IMR-90 (cell line): ENCODE results near the gene WFDC12. TPM values are rescaled to one million over a fixed set of nuclear protein-coding genes. Genes with fewer than 3 reads are reported as not detected.

ENCODE experiments used
- ATAC-seq: fragments of 200-7000 bp; cut with Tn5 transposase; 2 replicates; pipeline ENCODE4 v1.9.1; 2020; ENCODE audit warnings: low read depth, mild to moderate bottlenecking, moderate library complexity
- BruUV-seq: library from RNA; stranded (reverse); fragments of 400-500 nt; replicated peaks from 2 replicates; lab custom pipeline; 2021; lab: Mats Ljungman, UMichigan
- CTCF ChIA-PET: fragments of 300-600 bp; formaldehyde crosslinking; extraction: SDS; loops from one replicate; lab custom pipeline; 2021; ENCODE audit warnings: antibody characterized with exemption; lab: Yijun Ruan, JAX
- POLR2A ChIA-PET: fragments of 300-600 bp; sonication (Branson Sonifier 250); formaldehyde crosslinking; loops from one replicate; lab custom pipeline; 2022; ENCODE audit warnings: antibody characterized with exemption; ENCODE audit not compliant: unreplicated experiment; lab: Charles Lee
- DNase-seq: peaks from one replicate; pipeline ENCODE4 v3.0.0; 2013
- H2AFZ ChIP-seq: replicated peaks from 2 replicates; pipeline ENCODE3; 2013; ENCODE audit warnings: low read length, mild to moderate bottlenecking; ENCODE audit not compliant: poor library complexity
- H2AK5ac ChIP-seq: 2 replicates; pipeline ENCODE4 v1.6.1; 2013; ENCODE audit warnings: low read depth, low read length, inconsistent platforms
- H2AK9ac ChIP-seq: replicated peaks from 2 replicates; pipeline ENCODE3; 2013; ENCODE audit warnings: mild to moderate bottlenecking, low read depth, low read length, moderate library complexity; ENCODE audit not compliant: poor library complexity
- H2BK120ac ChIP-seq: 2 replicates; pipeline ENCODE4 v1.6.1; 2013; ENCODE audit warnings: low read depth, low read length, inconsistent platforms
- H2BK15ac ChIP-seq: 3 replicates; pipeline ENCODE4 v1.6.1; 2013; ENCODE audit warnings: low read depth, low read length, inconsistent platforms
- H2BK20ac ChIP-seq: 2 replicates; pipeline ENCODE4 v1.6.1; 2013; ENCODE audit warnings: low read depth, mild to moderate bottlenecking, inconsistent platforms, low read length, moderate library complexity
- H2BK5ac ChIP-seq: 2 replicates; pipeline ENCODE4 v1.6.1; 2013; ENCODE audit warnings: mild to moderate bottlenecking, low read depth, low read length, inconsistent platforms; ENCODE audit not compliant: poor library complexity, severe bottlenecking
- H3K14ac ChIP-seq: replicated peaks from 2 replicates; pipeline ENCODE4 v1.6.1; 2013; ENCODE audit warnings: low read depth, low read length, inconsistent platforms
- H3K18ac ChIP-seq: 2 replicates; pipeline ENCODE4 v1.6.1; 2013; ENCODE audit warnings: low read depth, low read length, control low read depth
- H3K23ac ChIP-seq: 2 replicates; pipeline ENCODE4 v1.6.1; 2013; ENCODE audit warnings: low read depth, low read length, inconsistent platforms
- H3K27ac ChIP-seq: 2 replicates; pipeline ENCODE4 v1.5.1; 2013; ENCODE audit warnings: mild to moderate bottlenecking, control low read depth, low read length; ENCODE audit not compliant: insufficient read depth
- H3K27me3 ChIP-seq: 2 replicates; pipeline ENCODE4 v1.6.1; 2013; ENCODE audit warnings: low read length; ENCODE audit not compliant: control insufficient read depth, insufficient read depth
- H3K36me3 ChIP-seq: 2 replicates; pipeline ENCODE4 v1.6.1; 2013; ENCODE audit warnings: low read length, mixed read lengths; ENCODE audit not compliant: control insufficient read depth, insufficient read depth
- H3K4ac ChIP-seq: 2 replicates; pipeline ENCODE4 v1.6.1; 2013; ENCODE audit warnings: low read depth, low read length, inconsistent platforms
- H3K4me1 ChIP-seq: 2 replicates; pipeline ENCODE4 v1.6.1; 2013; ENCODE audit warnings: low read length, mixed read lengths; ENCODE audit not compliant: control insufficient read depth, insufficient read depth
- H3K4me2 ChIP-seq: 2 replicates; pipeline ENCODE4 v1.6.1; 2013; ENCODE audit warnings: low read depth, mild to moderate bottlenecking, control low read depth, low read length, moderate library complexity
- H3K4me3 ChIP-seq: 2 replicates; pipeline ENCODE4 v1.5.1; 2013; ENCODE audit warnings: low read depth, mild to moderate bottlenecking, control low read depth, low read length, moderate library complexity; ENCODE audit not compliant: insufficient read depth
- H3K56ac ChIP-seq: 2 replicates; pipeline ENCODE4 v1.6.1; 2013; ENCODE audit warnings: low read length, inconsistent platforms; ENCODE audit not compliant: insufficient read depth; ENCODE audit errors: extremely low read depth
- H3K79me1 ChIP-seq, 2 experiments: 2 replicates each; pipeline ENCODE4 v1.6.1; 2013; ENCODE audit warnings: low read length in 2 of 2, inconsistent platforms in 1 of 2, low read depth in 1 of 2
- H3K9ac ChIP-seq: 2 replicates; pipeline ENCODE4 v1.6.1; 2013; ENCODE audit warnings: low read depth, low read length, control low read depth
- H3K9me1 ChIP-seq: 2 replicates; pipeline ENCODE4 v1.6.1; 2013; ENCODE audit warnings: low read length, inconsistent platforms; ENCODE audit not compliant: insufficient read depth
- H3K9me3 ChIP-seq: 2 replicates; pipeline ENCODE4 v1.6.1; 2013; ENCODE audit warnings: low read length; ENCODE audit not compliant: control insufficient read depth, insufficient read depth
- H4K20me1 ChIP-seq: 2 replicates; pipeline ENCODE4 v1.6.1; 2013; ENCODE audit warnings: low read length, inconsistent platforms; ENCODE audit not compliant: insufficient read depth
- H4K5ac ChIP-seq: 2 replicates; pipeline ENCODE4 v1.6.1; 2013; ENCODE audit warnings: mild to moderate bottlenecking, low read depth, low read length, control low read depth
- H4K8ac ChIP-seq, 2 experiments: 2 replicates each; pipeline ENCODE4 v1.6.1; 2013; ENCODE audit warnings: low read depth in 2 of 2, low read length in 2 of 2, control low read depth in 1 of 2, inconsistent platforms in 1 of 2
- H4K91ac ChIP-seq: 2 replicates; pipeline ENCODE4 v1.6.1; 2013; ENCODE audit warnings: low read depth, low read length, inconsistent platforms; ENCODE audit not compliant: insufficient read depth
- BHLHE40 ChIP-seq: fragments of 150-350 bp; IDR thresholded peaks from 2 replicates; pipeline ENCODE4 v1.6.1; 2016; ENCODE audit warnings: mild to moderate bottlenecking, low read depth, low read length
- CEBPB ChIP-seq: IDR thresholded peaks from 2 replicates; pipeline ENCODE4 v1.6.1; 2012; ENCODE audit warnings: low read depth, low read length, improper control_type of control experiment
- CHD1 ChIP-seq: IDR thresholded peaks from 2 replicates; pipeline ENCODE4 v1.6.1; 2012; ENCODE audit warnings: low read depth, low read length, improper control_type of control experiment
- FOS ChIP-seq: fragments of 150-350 bp; IDR thresholded peaks from 2 replicates; pipeline ENCODE4 v1.6.1; 2016; ENCODE audit warnings: low read depth, low read length
- MAFK ChIP-seq: IDR thresholded peaks from 2 replicates; pipeline ENCODE4 v1.6.1; 2012; ENCODE audit warnings: low read depth, low read length, improper control_type of control experiment
- MAZ ChIP-seq: IDR thresholded peaks from 2 replicates; pipeline ENCODE4 v1.6.1; 2012; ENCODE audit warnings: low read depth, mild to moderate bottlenecking, low read length, improper control_type of control experiment, moderate library complexity, borderline replicate concordance
- NFE2L2 ChIP-seq: fragments of 150-350 bp; IDR thresholded peaks from 2 replicates; pipeline ENCODE4 v1.6.1; 2016; ENCODE audit warnings: low read depth, mild to moderate bottlenecking, low read length
- POLR2A ChIP-seq: IDR thresholded peaks from 2 replicates; pipeline ENCODE4 v1.6.1; 2012; ENCODE audit warnings: mild to moderate bottlenecking, low read depth, low read length
- RAD21 ChIP-seq: IDR thresholded peaks from 2 replicates; pipeline ENCODE4 v1.6.1; 2012; ENCODE audit warnings: low read length, improper control_type of control experiment
- RCOR1 ChIP-seq: IDR thresholded peaks from 2 replicates; pipeline ENCODE4 v1.6.1; 2012; ENCODE audit warnings: mild to moderate bottlenecking, low read length, improper control_type of control experiment; ENCODE audit not compliant: insufficient replicate concordance
- RFX5 ChIP-seq: IDR thresholded peaks from 2 replicates; pipeline ENCODE4 v1.8.0; 2012; ENCODE audit warnings: low read depth, mild to moderate bottlenecking, low read length, moderate library complexity
- SMC3 ChIP-seq: fragments of 150-350 bp; IDR thresholded peaks from 2 replicates; pipeline ENCODE4 v1.6.1; 2016; ENCODE audit warnings: low read depth, mild to moderate bottlenecking, antibody characterized with exemption, low read length, moderate library complexity
- WGBS, 2 experiments: methylation state at CpG; one replicate each; pipeline versions ENCODE4 v1.1.5 to v1.1.7; 2013; ENCODE audit warnings: missing lambda C conversion rate in 2 of 2; ENCODE audit not compliant: insufficient read length in 1 of 2; ENCODE audit errors: extremely low coverage in 2 of 2; 5-methylcytosine and 5-hydroxymethylcytosine counted together
- dilution Hi-C: fragments of 300-500 bp; cut with HindIII; formaldehyde crosslinking; loops from one replicate; pipeline ENCODE4 v1.14.3; 2018; ENCODE audit warnings: low sequenced_read_pairs; ENCODE audit not compliant: unreplicated experiment
- in situ Hi-C: fragments of 300-500 bp; cut with MboI; formaldehyde crosslinking; loops from 3 replicates; pipeline ENCODE4 v1.14.3; 2019; ENCODE audit warnings: low sequenced_read_pairs, inconsistent platforms, mixed read lengths
- intact Hi-C: fragments of 100-400 bp; cut with micrococcal nuclease; formaldehyde crosslinking; loops from 2 replicates; pipeline ENCODE4 v1.10.0; 2022
- polyA plus RNA-seq, 3 experiments: library from polyadenylated mRNA; depleted of rRNA; stranded (reverse); fragments of >200 nt; gene quantifications; 2 replicates each; pipeline ENCODE4 v1.2.3, GENCODE V29; 2012; ENCODE audit warnings: low replicate concordance in 1 of 3
- total RNA-seq: library from RNA; depleted of rRNA; stranded (reverse); fragments of >200 nt; gene quantifications from 2 replicates; pipeline ENCODE4 v1.2.3, GENCODE V29; 2012
- TF ChIP-seq, protein P1 (sequence below): conservative IDR thresholded peaks from 2 replicates; pipeline ENCODE4 v1.5.1; 2012; ENCODE audit warnings: mild to moderate bottlenecking, low read depth, low read length, improper control_type of control experiment
- TF ChIP-seq, protein P2 (sequence below): fragments of 150-350 bp; IDR thresholded peaks from 2 replicates; pipeline ENCODE4 v1.6.1; 2017; ENCODE audit warnings: mild to moderate bottlenecking, antibody characterized with exemption, low read length, low read depth
- TF ChIP-seq, protein P3 (sequence below): fragments of 150-350 bp; IDR thresholded peaks from 2 replicates; pipeline ENCODE4 v1.6.1; 2016; ENCODE audit warnings: low read depth, mild to moderate bottlenecking, low read length, moderate library complexity, borderline replicate concordance

WFDC12 gene
- total and polyA plus RNA-seq, 2 of the 4 experiments (the other 2 are of a cell fraction) = not detected

DNA sequence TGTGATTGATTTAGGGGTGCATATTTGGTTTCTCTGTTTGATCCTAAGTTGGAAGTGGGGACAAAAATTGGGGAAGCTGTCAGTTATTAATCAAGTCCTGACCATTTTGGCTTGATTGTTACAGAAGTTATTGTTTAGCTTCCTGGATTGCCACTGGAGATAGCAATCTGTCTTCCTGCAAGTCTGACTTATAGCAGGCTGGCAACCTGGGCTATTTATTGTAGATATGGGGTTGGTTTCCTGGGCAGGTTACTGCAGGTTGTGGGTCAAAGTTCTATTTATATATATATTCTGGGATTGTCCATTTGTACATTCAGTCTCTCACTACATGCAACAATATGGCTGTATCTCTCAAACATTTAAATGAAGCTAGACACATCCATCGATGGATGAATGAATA is 41.1 kb downstream of the WFDC12 start:
- in situ Hi-C loops = no loop called here

More for the DNA sequence above, 41.1 kb downstream of the WFDC12 start:
- CTCF ChIA-PET = no interaction called here
- Histone ChIP-seq H4K20me1 (no peaks in the 10 kb centered on the region), H2AFZ (no peak overlapping the region), H3K4me1 (peaks cover 13% of the 10 kb centered on the region), H2BK5ac (no peak overlapping the region), H3K9me1 (no peaks in the 10 kb centered on the region; the same call in 1 of the 2 replicates), H3K36me3 (0 out of 2 replicates have a peak, but pooled peaks cover 1% of the 10 kb centered on the region), H3K79me1 (no peaks in the 10 kb centered on the region; a peak in 1 of 4 replicates), H3K9ac (no peak overlapping the region), H3K4me3 (no peak overlapping the region), H4K91ac (no peak overlapping the region), H4K5ac (no peak overlapping the region), H3K23ac (no peak overlapping the region), H3K9me3 (no peaks in the 10 kb centered on the region), H2BK20ac (no peak overlapping the region), H2BK120ac (no peak overlapping the region), H3K56ac (no peak overlapping the region), H2BK15ac (no peak overlapping the region), H3K14ac (no peak overlapping the region), H3K4ac (no peak overlapping the region), H3K18ac (no peak overlapping the region), H3K27ac (no peak overlapping the region), H4K8ac (no peak overlapping the region), H3K4me2 (no peak overlapping the region), H2AK9ac (no peak overlapping the region), H3K27me3 (no peaks in the 10 kb centered on the region), H2AK5ac (no peak overlapping the region)
- no peak for DNase-seq
- WGBS, 2 experiments = no CpG with 5 or more reads among the region's 1 CpG
- no peak for ATAC-seq
- dilution Hi-C loops (no loop called here), intact Hi-C loops (no loop called here)
- TF ChIP-seq, protein P1, sequence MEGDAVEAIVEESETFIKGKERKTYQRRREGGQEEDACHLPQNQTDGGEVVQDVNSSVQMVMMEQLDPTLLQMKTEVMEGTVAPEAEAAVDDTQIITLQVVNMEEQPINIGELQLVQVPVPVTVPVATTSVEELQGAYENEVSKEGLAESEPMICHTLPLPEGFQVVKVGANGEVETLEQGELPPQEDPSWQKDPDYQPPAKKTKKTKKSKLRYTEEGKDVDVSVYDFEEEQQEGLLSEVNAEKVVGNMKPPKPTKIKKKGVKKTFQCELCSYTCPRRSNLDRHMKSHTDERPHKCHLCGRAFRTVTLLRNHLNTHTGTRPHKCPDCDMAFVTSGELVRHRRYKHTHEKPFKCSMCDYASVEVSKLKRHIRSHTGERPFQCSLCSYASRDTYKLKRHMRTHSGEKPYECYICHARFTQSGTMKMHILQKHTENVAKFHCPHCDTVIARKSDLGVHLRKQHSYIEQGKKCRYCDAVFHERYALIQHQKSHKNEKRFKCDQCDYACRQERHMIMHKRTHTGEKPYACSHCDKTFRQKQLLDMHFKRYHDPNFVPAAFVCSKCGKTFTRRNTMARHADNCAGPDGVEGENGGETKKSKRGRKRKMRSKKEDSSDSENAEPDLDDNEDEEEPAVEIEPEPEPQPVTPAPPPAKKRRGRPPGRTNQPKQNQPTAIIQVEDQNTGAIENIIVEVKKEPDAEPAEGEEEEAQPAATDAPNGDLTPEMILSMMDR = no peak
- TF ChIP-seq BHLHE40 (no peak), FOS (no peak), RAD21 (no peak), NFE2L2 (no peak), RCOR1 (no peak), RFX5 (no peak), MAFK (no peak), CEBPB (no peak), POLR2A (no peak), SMC3 (no peak), MAZ (no peak), CHD1 (no peak)
- TF ChIP-seq, protein P2, sequence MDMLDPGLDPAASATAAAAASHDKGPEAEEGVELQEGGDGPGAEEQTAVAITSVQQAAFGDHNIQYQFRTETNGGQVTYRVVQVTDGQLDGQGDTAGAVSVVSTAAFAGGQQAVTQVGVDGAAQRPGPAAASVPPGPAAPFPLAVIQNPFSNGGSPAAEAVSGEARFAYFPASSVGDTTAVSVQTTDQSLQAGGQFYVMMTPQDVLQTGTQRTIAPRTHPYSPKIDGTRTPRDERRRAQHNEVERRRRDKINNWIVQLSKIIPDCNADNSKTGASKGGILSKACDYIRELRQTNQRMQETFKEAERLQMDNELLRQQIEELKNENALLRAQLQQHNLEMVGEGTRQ = no peak
- TF ChIP-seq, protein P3, sequence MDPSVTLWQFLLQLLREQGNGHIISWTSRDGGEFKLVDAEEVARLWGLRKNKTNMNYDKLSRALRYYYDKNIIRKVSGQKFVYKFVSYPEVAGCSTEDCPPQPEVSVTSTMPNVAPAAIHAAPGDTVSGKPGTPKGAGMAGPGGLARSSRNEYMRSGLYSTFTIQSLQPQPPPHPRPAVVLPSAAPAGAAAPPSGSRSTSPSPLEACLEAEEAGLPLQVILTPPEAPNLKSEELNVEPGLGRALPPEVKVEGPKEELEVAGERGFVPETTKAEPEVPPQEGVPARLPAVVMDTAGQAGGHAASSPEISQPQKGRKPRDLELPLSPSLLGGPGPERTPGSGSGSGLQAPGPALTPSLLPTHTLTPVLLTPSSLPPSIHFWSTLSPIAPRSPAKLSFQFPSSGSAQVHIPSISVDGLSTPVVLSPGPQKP = no peak
- BruUV-seq = no TSS peak
- POLR2A ChIA-PET = no interaction called here
